ENCODE results near the gene ATRX.

DNA sequence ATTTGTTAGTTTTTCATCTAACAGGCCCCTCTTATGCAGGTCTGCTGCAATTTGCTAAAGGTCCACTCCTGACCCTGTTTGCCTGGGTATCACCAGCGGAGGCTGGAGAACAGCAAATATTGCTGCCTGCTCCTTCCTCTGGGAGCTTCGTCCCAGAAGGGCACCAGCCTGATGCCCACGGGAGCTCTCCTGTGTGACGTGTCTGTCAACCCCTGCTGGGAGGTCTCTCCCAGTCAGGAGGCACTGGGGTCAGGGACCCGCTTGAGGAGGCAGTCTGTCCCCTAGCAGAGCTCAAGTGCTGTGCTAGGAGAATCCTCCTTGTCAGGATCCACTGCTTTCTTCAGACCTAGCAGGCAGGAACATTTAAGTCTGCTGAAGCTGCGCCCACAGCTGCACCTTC is 30.5 kb downstream of the ATRX start:
- TF ChIP-seq CTCF (conservative IDR thresholded peaks at IDR 0.05; ENCODE audit: low read length) (no peak), EZH2phosphoT487 (IDR thresholded peaks at IDR 0.05; ENCODE audit: borderline replicate concordance) (no peak)

Measured in Loucy (cell line).